Endodermal cell (in vitro differentiated cells): ENCODE results near the gene CUL2. TPM values are rescaled to one million over a fixed set of nuclear protein-coding genes. Genes with fewer than 3 reads are reported as not detected.
"Not testable (repeated sequence)": the region's sequence is repeated elsewhere in the genome, so short reads cannot be mapped to it uniquely, and the experiment has no call there.

Source experiments
- DNase-seq: peaks from one replicate; pipeline ENCODE4 v3.0.0-alpha.2; 2017
- H3K27ac ChIP-seq: 2 replicates; pipeline ENCODE4 v1.5.1; 2013; ENCODE audit warnings: mild to moderate bottlenecking, low read depth, low read length, moderate library complexity
- H3K27me3 ChIP-seq: 2 replicates; pipeline ENCODE4 v1.6.1; 2013; ENCODE audit warnings: mild to moderate bottlenecking, low read length, moderate library complexity; ENCODE audit not compliant: insufficient read depth, control insufficient read depth, poor library complexity, severe bottlenecking
- H3K36me3 ChIP-seq: 2 replicates; pipeline ENCODE4 v1.7.0; 2013; ENCODE audit warnings: mild to moderate bottlenecking, low read length, moderate library complexity; ENCODE audit not compliant: control insufficient read depth, insufficient read depth
- H3K4me1 ChIP-seq: one replicate; pipeline ENCODE4 v1.7.0; 2013; ENCODE audit warnings: low read length; ENCODE audit not compliant: control insufficient read depth, insufficient read depth
- H3K4me3 ChIP-seq: 2 replicates; pipeline ENCODE4 v1.5.1; 2013; ENCODE audit warnings: mild to moderate bottlenecking, low read length, moderate library complexity
- H3K9ac ChIP-seq: 2 replicates; pipeline ENCODE4 v1.6.1; 2013; ENCODE audit warnings: mild to moderate bottlenecking, low read length, moderate library complexity; ENCODE audit not compliant: poor library complexity, severe bottlenecking; ENCODE audit errors: extremely low read depth
- H3K9me3 ChIP-seq: 2 replicates; pipeline ENCODE4 v1.6.1; 2013; ENCODE audit warnings: mild to moderate bottlenecking, low read length, moderate library complexity; ENCODE audit not compliant: control insufficient read depth
- H3K27ac Mint-ChIP-seq: 2 replicates; pipeline ENCODE4 v1.8.0; 2020; ENCODE audit warnings: mixed read lengths
- H3K27me3 Mint-ChIP-seq: 2 replicates; pipeline ENCODE4 v1.8.0; 2021; ENCODE audit warnings: mild to moderate bottlenecking, mixed read lengths; ENCODE audit not compliant: insufficient read depth
- H3K36me3 Mint-ChIP-seq: 2 replicates; pipeline ENCODE4 v1.8.0; 2020; ENCODE audit warnings: low read depth, mixed read lengths
- H3K4me1 Mint-ChIP-seq: 2 replicates; pipeline ENCODE4 v1.8.0; 2020; ENCODE audit warnings: mixed read lengths
- H3K4me3 Mint-ChIP-seq: 2 replicates; pipeline ENCODE4 v1.8.0; 2020; ENCODE audit warnings: mild to moderate bottlenecking, moderate library complexity, mixed read lengths
- H3K9me3 Mint-ChIP-seq: 2 replicates; pipeline ENCODE4 v1.8.0; 2020; ENCODE audit warnings: mild to moderate bottlenecking, mixed read lengths
- CTCF ChIP-seq: fragments of 200-600 bp; sonication (generic); conservative IDR thresholded peaks from 2 replicates; pipeline ENCODE4 v1.5.0; 2021; ENCODE audit warnings: antibody characterized with exemption, mild to moderate bottlenecking
- WGBS, 2 experiments: methylation state at CpG; one replicate each; pipeline versions ENCODE4 v1.1.5 to v1.1.7; 2013; ENCODE audit warnings: missing lambda C conversion rate in 2 of 2, mixed read lengths in 1 of 2; ENCODE audit not compliant: insufficient coverage in 1 of 2, insufficient read length in 1 of 2; 5-methylcytosine and 5-hydroxymethylcytosine counted together
- total RNA-seq, 2 donors: library from RNA; stranded (reverse); fragmentation: NEBNext Ultra II Directional in 1 of 2; extraction: Animal tissue kit (Norgen Biotek cat#: 25700) in 1 of 2; gene quantifications; 2 replicates in 1 of 2; 3 replicates in 1 of 2; pipeline ENCODE4 v1.2.1, GENCODE V29; 2021

Gene CUL2
- total RNA-seq, 2 donors from 2014 or later: 39.2 to 41.5 TPM

GRCh38 chr10:34994565-34995142 lies 95.5 kb downstream of the CUL2 start:
- H3K9me3 Mint-ChIP-seq: no peaks in the 10 kb centered on the region
- no peaks in the 10 kb centered on the region for H3K36me3 Mint-ChIP-seq
- peaks cover 3% of the 10 kb centered on the region for H3K27me3 Mint-ChIP-seq
- DNase-seq: peak; percentile 91
- Histone ChIP-seq H3K36me3 (no peaks in the 10 kb centered on the region), H3K9ac (no peak overlapping the region), H3K4me3 (no peak overlapping the region), H3K27ac (no peak overlapping the region), H3K4me1 (no peaks in the 10 kb centered on the region), H3K9me3 (no peaks in the 10 kb centered on the region), H3K27me3 (no peaks in the 10 kb centered on the region)
- peak overlapping the region; percentile 78 for H3K27ac Mint-ChIP-seq
- TF ChIP-seq CTCF: peak; percentile 90
- WGBS, 2 experiments: 28 to 33% methylated on average over 5 to 7 of the region's 7 CpGs
- no peak overlapping the region for H3K4me3 Mint-ChIP-seq
- H3K4me1 Mint-ChIP-seq: peaks cover 4% of the 10 kb centered on the region

- Mint-ChIP-seq H3K4me3 (no peak overlapping the region), H3K9me3 (no peaks in the 10 kb centered on the region), H3K4me1 (peaks cover 4% of the 10 kb centered on the region), H3K36me3 (no peaks in the 10 kb centered on the region), H3K27me3 (peaks cover 3% of the 10 kb centered on the region), H3K27ac (no peak overlapping the region)
- Histone ChIP-seq H3K27me3 (no peaks in the 10 kb centered on the region), H3K27ac (no peak overlapping the region), H3K4me1 (no peaks in the 10 kb centered on the region), H3K4me3 (no peak overlapping the region), H3K9me3 (no peaks in the 10 kb centered on the region), H3K36me3 (no peaks in the 10 kb centered on the region), H3K9ac (no peak overlapping the region)
- 98 to 100% methylated on average over 1 of the region's 1 CpG for whole genome bisulfite sequencing, 2 experiments
- TF ChIP-seq CTCF: no peak
- DNase-seq: no peak
These were observed 96.4 kb downstream of the CUL2 start for GRCh38 chr10:34993782-34994181.

GRCh38 chr10:34991117-34991516 lies 99.0 kb downstream of the CUL2 start:
- DNase-seq, H3K36me3 ChIP-seq, H3K36me3 Mint-ChIP-seq, H3K4me3 ChIP-seq, H3K9me3 Mint-ChIP-seq, H3K9ac ChIP-seq, H3K9me3 ChIP-seq, H3K27me3 ChIP-seq, H3K4me1 Mint-ChIP-seq, H3K4me1 ChIP-seq, H3K27ac Mint-ChIP-seq, H3K27me3 Mint-ChIP-seq, H3K4me3 Mint-ChIP-seq, H3K27ac ChIP-seq: not testable (repeated sequence)
- WGBS, 2 experiments: 89 to 100% methylated on average over 1 of the region's 1 CpG
